K562 (cell line): ENCODE results near the gene RIPK4. TPM values are rescaled to one million over a fixed set of nuclear protein-coding genes. Genes with fewer than 3 reads are reported as not detected.

Source experiments
- ATAC-seq: fragments of 200-7000 bp; cut with Tn5 transposase; 3 replicates; pipeline ENCODE4 v1.9.1; 2020; ENCODE audit warnings: moderate library complexity
- BruUV-seq: library from RNA; stranded (reverse); fragments of 400-500 nt; replicated peaks from 2 replicates; lab custom pipeline; 2021; lab: Mats Ljungman, UMichigan
- CTCF ChIA-PET: fragments of 300-600 bp; formaldehyde crosslinking; extraction: SDS; loops from one replicate; lab custom pipeline; 2021; ENCODE audit warnings: low intra/inter-chr PET ratio; lab: Yijun Ruan, JAX
- POLR2A ChIA-PET: fragments of 300-600, 350-650 bp; sonication (Branson Sonifier 250); formaldehyde crosslinking; extraction: SDS; loops from one replicate; lab custom pipeline; 2021; ENCODE audit warnings: antibody characterized with exemption, inconsistent platforms; lab: Yijun Ruan, JAX
- DNase-seq, 4 experiments: peaks; one replicate each; pipeline versions ENCODE4 v3.0.0 to v3.0.0-alpha.2; 2011 to 2018; ENCODE audit warnings: low spot score in 3 of 4, mixed read lengths in 3 of 4; ENCODE audit errors: extremely low read depth in 1 of 4
- FAIRE-seq: peaks from 2 replicates; lab custom pipeline; 2011; peaks lifted over from hg19 to GRCh38; lab: Jason Lieb, UNC
- H2AFZ ChIP-seq: 2 replicates; pipeline ENCODE4 v1.6.0; 2011; ENCODE audit warnings: low read depth, low read length, control low read depth, inconsistent platforms
- H3K27ac ChIP-seq: fragments of 200-600 bp; 3 replicates; pipeline ENCODE4 v1.8.0; 2011; ENCODE audit warnings: low read depth, mild to moderate bottlenecking, control low read depth, inconsistent platforms, low read length, moderate library complexity, mixed read lengths; ENCODE audit errors: extremely low read depth
- H3K27me3 ChIP-seq, 2 experiments: fragments of 300-600 bp in 1 of 2; 2 replicates in 1 of 2; 3 replicates in 1 of 2; pipeline versions ENCODE4 v1.6.0 to v1.8.0; 2011; ENCODE audit warnings: inconsistent platforms in 2 of 2, low read length in 2 of 2, mild to moderate bottlenecking in 1 of 2, mixed read lengths in 1 of 2, moderate library complexity in 1 of 2; ENCODE audit not compliant: control insufficient read depth in 2 of 2, insufficient read depth in 2 of 2
- H3K36me3 ChIP-seq: fragments of 300-600 bp; 3 replicates; pipeline ENCODE4 v1.8.0; 2011; ENCODE audit warnings: mild to moderate bottlenecking, low read length, inconsistent platforms; ENCODE audit not compliant: control insufficient read depth, insufficient read depth
- H3K4me1 ChIP-seq, 2 experiments: fragments of 200-600 bp in 1 of 2; replicated peaks in 1 of 2; 2 replicates in 1 of 2; 3 replicates in 1 of 2; pipeline versions ENCODE4 v1.5.1 to v1.8.0; 2011; ENCODE audit warnings: inconsistent platforms in 2 of 2, low read length in 2 of 2, mild to moderate bottlenecking in 1 of 2, mixed read lengths in 1 of 2, moderate library complexity in 1 of 2; ENCODE audit not compliant: control insufficient read depth in 2 of 2, insufficient read depth in 2 of 2
- H3K4me2 ChIP-seq: 2 replicates; pipeline ENCODE4 v1.6.1; 2011; ENCODE audit warnings: low read length, control low read depth, inconsistent platforms, mixed read lengths; ENCODE audit not compliant: insufficient read depth
- H3K4me3 ChIP-seq: fragments of 200-600 bp; sonication (generic), shearing (Covaris generic); 2 replicates; pipeline ENCODE4 v1.5.1; 2016; ENCODE audit warnings: control low read depth, inconsistent platforms
- H3K79me2 ChIP-seq: fragments of 200-600 bp; 3 replicates; pipeline ENCODE4 v1.8.0; 2011; ENCODE audit warnings: low read length, inconsistent platforms; ENCODE audit not compliant: control insufficient read depth, insufficient read depth
- H3K9ac ChIP-seq, 2 experiments: 2 replicates each; pipeline versions ENCODE4 v1.6.0 to v1.6.1; 2011; ENCODE audit warnings: low read depth in 2 of 2, low read length in 2 of 2, control low read depth in 1 of 2, inconsistent platforms in 1 of 2, mild to moderate bottlenecking in 1 of 2, mixed read lengths in 1 of 2; ENCODE audit not compliant: insufficient read depth in 1 of 2
- H3K9me1 ChIP-seq: one replicate; pipeline ENCODE4 v1.6.0; 2011; ENCODE audit warnings: inconsistent platforms, mild to moderate bottlenecking, low read length, moderate library complexity; ENCODE audit not compliant: control insufficient read depth, insufficient read depth
- H3K9me3 ChIP-seq: replicated peaks from 2 replicates; pipeline ENCODE4 v1.5.1; 2011; ENCODE audit warnings: low read depth, low read length, inconsistent platforms; ENCODE audit not compliant: control insufficient read depth, insufficient read depth
- H4K20me1 ChIP-seq: replicated peaks from 2 replicates; pipeline ENCODE4 v1.6.1; 2011; ENCODE audit warnings: low read length, inconsistent platforms, mixed read lengths; ENCODE audit not compliant: control insufficient read depth, insufficient read depth
- ARID1B ChIP-seq: fragments of 450-650 bp; IDR thresholded peaks from 2 replicates; pipeline ENCODE4 v1.6.1; 2016; ENCODE audit warnings: antibody characterized with exemption, mild to moderate bottlenecking, inconsistent platforms
- ATF1 ChIP-seq, 2 experiments: fragments of 450-650 bp in 1 of 2; IDR thresholded peaks; 2 replicates each; pipeline ENCODE4 v1.6.1; 2016; ENCODE audit warnings: missing compliant biosample characterization in 1 of 2, missing genetic modification characterization in 1 of 2
- ATF2 ChIP-seq: sonication (generic); formaldehyde crosslinking; IDR thresholded peaks from 2 replicates; pipeline ENCODE4 v1.8.1; 2022; ENCODE audit warnings: missing genetic modification reagents
- ATF4 ChIP-seq: fragments of 450-650 bp; formaldehyde crosslinking; IDR thresholded peaks from 2 replicates; pipeline ENCODE4 v1.4.0; 2022; ENCODE audit warnings: mild to moderate bottlenecking, moderate library complexity
- FOXK2 ChIP-seq, 2 experiments: fragments of 450-650 bp; IDR thresholded peaks in 1 of 2; conservative IDR thresholded peaks in 1 of 2; 2 replicates each; pipeline ENCODE4 v1.6.1; 2016; ENCODE audit warnings: low read depth in 2 of 2, mild to moderate bottlenecking in 1 of 2
- HDAC8 ChIP-seq: fragments of 450-650 bp; IDR thresholded peaks from 2 replicates; pipeline ENCODE4 v1.6.1; 2016; ENCODE audit warnings: mild to moderate bottlenecking, missing genetic modification characterization, moderate library complexity, missing compliant biosample characterization
- HLTF ChIP-seq: fragments of 450-650 bp; IDR thresholded peaks from 2 replicates; pipeline ENCODE4 v1.6.1; 2016
- KLF16 ChIP-seq: IDR thresholded peaks from 2 replicates; pipeline ENCODE4 v1.6.1; 2016; ENCODE audit warnings: antibody characterized with exemption
- NELFE ChIP-seq: IDR thresholded peaks from 2 replicates; pipeline ENCODE4 v1.6.1; 2011; ENCODE audit warnings: mild to moderate bottlenecking; ENCODE audit not compliant: insufficient read depth, insufficient read length
- NR4A1 ChIP-seq, 2 experiments: fragments of 250-450 bp in 1 of 2; fragments of 450-650 bp in 1 of 2; sonication (Bioruptor Pico) in 1 of 2; IDR thresholded peaks; 2 replicates each; pipeline versions ENCODE4 v1.4.0 to v1.6.1; 2016 to 2020; ENCODE audit warnings: mild to moderate bottlenecking in 2 of 2, missing compliant biosample characterization in 1 of 2, missing genetic modification characterization in 1 of 2, moderate library complexity in 1 of 2
- OTX1 ChIP-seq: fragments of 450-650 bp; formaldehyde crosslinking; IDR thresholded peaks from 2 replicates; pipeline ENCODE4 v1.4.0; 2022; ENCODE audit warnings: mild to moderate bottlenecking
- PHTF2 ChIP-seq: fragments of 250-450 bp; sonication (Bioruptor Pico); IDR thresholded peaks from 2 replicates; pipeline ENCODE4 v1.5.0; 2021; ENCODE audit warnings: mild to moderate bottlenecking
- PTTG1 ChIP-seq: fragments of 450-650 bp; IDR thresholded peaks from 2 replicates; pipeline ENCODE4 v1.6.1; 2016; ENCODE audit warnings: low read depth, mild to moderate bottlenecking, missing genetic modification characterization, missing compliant biosample characterization
- SRSF1 ChIP-seq: fragments of 200-400 bp; formaldehyde crosslinking; IDR thresholded peaks from 2 replicates; pipeline ENCODE4 v1.6.1; 2017; ENCODE audit warnings: mild to moderate bottlenecking, low read depth, low read length, moderate library complexity
- SUPT5H ChIP-seq: fragments of 450-650 bp; IDR thresholded peaks from 2 replicates; pipeline ENCODE4 v1.6.1; 2016
- TEAD1 ChIP-seq, 2 experiments: fragments of 450-650 bp in 1 of 2; sonication (generic) in 1 of 2; formaldehyde crosslinking; IDR thresholded peaks; 2 replicates each; pipeline versions ENCODE4 v1.4.0 to v1.8.0; 2020 to 2022; ENCODE audit warnings: mild to moderate bottlenecking in 2 of 2, missing genetic modification reagents in 1 of 2
- ZNF778 ChIP-seq: fragments of 450-650 bp; formaldehyde crosslinking; IDR thresholded peaks from 2 replicates; pipeline ENCODE4 v1.4.0; 2020; ENCODE audit warnings: mild to moderate bottlenecking, moderate library complexity
- WGBS: fragments of 100-300 bp; shearing (Covaris generic); methylation state at CpG from one replicate; pipeline ENCODE4 v1.1.6; 2016; ENCODE audit warnings: low coverage, mixed read lengths; ENCODE audit not compliant: insufficient coverage; ENCODE audit errors: missing lambda C conversion rate; 5-methylcytosine and 5-hydroxymethylcytosine counted together
- in situ Hi-C: fragments of 300-500 bp; cut with MboI; formaldehyde crosslinking; loops from 4 replicates; pipeline ENCODE4 v1.15.0; 2018; ENCODE audit warnings: inconsistent platforms, mixed read lengths
- intact Hi-C: fragments of 100-400 bp; cut with micrococcal nuclease; formaldehyde crosslinking; loops from 2 replicates; pipeline ENCODE4 v1.14.2; 2022
- polyA plus RNA-seq, 8 experiments: library from polyadenylated mRNA; depleted of rRNA in 4 of 8; stranded (reverse) in 5 of 8; unstranded in 3 of 8; fragments of >200 nt; fragmentation: Nextera tagmentation in 2 of 8; fragmentation: Illumina TruSeq in 1 of 8; extraction: Ambion mirVana in 2 of 8; extraction: Trizol in 1 of 8; gene quantifications; 2 replicates each; pipeline versions ENCODE4 v1.2.1 to v1.2.3, GENCODE V29; 2011 to 2014; ENCODE audit warnings: inconsistent platforms in 1 of 8, missing spikeins in 1 of 8
- total RNA-seq, 7 experiments: library from RNA; depleted of rRNA in 6 of 7; stranded (reverse); fragments of >200 nt in 6 of 7; fragmentation: Illumina TruSeq in 2 of 7; extraction: Trizol in 2 of 7; gene quantifications; 2 replicates each; pipeline versions ENCODE4 v1.2.1 to v1.2.3, GENCODE V29; 2011 to 2021; ENCODE audit warnings: low replicate concordance in 1 of 7
- TF ChIP-seq, protein P1 (sequence below), 2 experiments: fragments of 450-650 bp in 1 of 2; sonication (generic) in 1 of 2; formaldehyde crosslinking in 1 of 2; IDR thresholded peaks in 1 of 2; conservative IDR thresholded peaks in 1 of 2; 2 replicates each; pipeline versions ENCODE4 v1.6.1 to v1.8.1; 2016 to 2023; ENCODE audit warnings: mild to moderate bottlenecking in 2 of 2, moderate library complexity in 2 of 2, inconsistent platforms in 1 of 2, missing genetic modification reagents in 1 of 2
- TF ChIP-seq, protein P2 (sequence below): fragments of 250-450 bp; sonication (Bioruptor Pico); IDR thresholded peaks from 2 replicates; pipeline ENCODE4 v1.8.0; 2021; ENCODE audit warnings: moderate library complexity, mild to moderate bottlenecking, inconsistent platforms

The RIPK4 gene
- total and polyA plus RNA-seq, 9 of the 15 experiments (the other 6 are each of a cell fraction or from before 2014, with no cell fraction given) = not detected

DNA sequence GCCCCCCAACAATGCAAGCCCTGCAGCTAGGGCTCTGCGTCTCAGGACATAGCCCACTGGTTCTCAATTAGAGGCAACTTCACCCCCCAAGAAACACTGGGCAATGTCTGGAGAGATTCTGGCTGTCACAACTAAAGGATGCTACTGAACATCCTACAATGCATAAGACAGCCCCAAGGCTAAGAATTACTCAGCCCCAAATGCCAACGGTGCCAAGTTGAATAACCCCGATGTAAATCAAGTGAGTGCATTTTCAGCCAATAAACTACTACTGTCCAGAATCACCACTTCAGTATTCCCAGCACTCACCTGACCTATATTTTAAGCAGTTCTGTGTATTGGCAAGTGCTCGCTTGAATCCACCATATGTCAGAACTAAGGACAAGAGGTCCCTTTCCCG is 6.9 kb downstream of the RIPK4 start (continued):
- TF ChIP-seq OTX1 (CRISPR knock-in tag) = no peak
- no peak for TF ChIP-seq HDAC8 (tag)
- no peak for TF ChIP-seq NELFE
- no peak for TF ChIP-seq SRSF1
- TF ChIP-seq ATF4 (CRISPR knock-in tag) = no peak
- TF ChIP-seq ARID1B = no peak
- TF ChIP-seq ATF2 (CRISPR knock-in tag) = no peak
- TF ChIP-seq NR4A1 (CRISPR knock-in tag; IDR thresholded peaks at IDR 0.05) = no peak
- TF ChIP-seq NR4A1 (tag; IDR thresholded peaks at IDR 0.05) = no peak

DNA sequence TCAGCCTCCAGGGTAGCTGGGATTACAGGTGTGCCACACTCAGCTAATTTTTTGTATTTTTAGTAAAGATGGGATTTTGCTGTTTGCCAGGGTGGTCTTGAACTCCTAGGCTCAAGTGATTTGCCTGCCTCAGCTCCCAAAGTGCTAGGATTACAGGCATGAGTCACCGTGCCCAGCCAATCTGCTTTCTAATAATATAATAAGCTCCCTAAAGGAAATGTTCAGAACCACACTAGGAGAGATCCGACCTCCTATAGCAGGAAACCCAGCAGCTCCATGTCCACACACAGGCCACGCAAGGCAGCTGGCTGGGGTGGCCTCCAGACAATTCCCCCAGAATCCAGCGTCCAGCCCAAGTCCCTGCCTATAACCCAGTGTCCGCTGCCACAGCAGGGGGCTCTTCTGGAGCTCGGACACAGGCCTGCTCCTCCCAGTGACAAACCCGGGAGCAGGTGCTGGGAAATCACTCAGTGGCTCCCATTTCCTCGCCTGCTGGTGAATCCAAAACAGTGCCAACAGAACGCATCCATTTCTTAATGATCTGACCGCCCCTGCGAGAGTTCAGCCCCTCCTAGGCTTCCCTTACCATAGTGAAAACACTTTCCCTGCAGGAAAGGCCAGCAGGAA is 7.5 kb downstream of the RIPK4 start:
- CTCF ChIA-PET = no interaction called here
- POLR2A ChIA-PET = no interaction called here
- Histone ChIP-seq H3K4me1 (no peaks in the 10 kb centered on the region; a peak in 1 of 5 replicates), H3K9ac (no peak overlapping the region), H3K9me1 (peaks cover 3% of the 10 kb centered on the region), H3K4me3 (no peak overlapping the region), H3K27me3 (peaks cover 63 to 87% of the 10 kb centered on the region in 2 experiments), H3K9me3 (no peaks in the 10 kb centered on the region), H2AFZ (no peak overlapping the region), H3K36me3 (no peaks in the 10 kb centered on the region), H4K20me1 (peaks cover 13% of the 10 kb centered on the region; the same call in 1 of the 2 replicates), H3K27ac (no peak overlapping the region), H3K79me2 (no peaks in the 10 kb centered on the region), H3K4me2 (no peak overlapping the region)
- intact Hi-C loops = no loop called here
- no peak for DNase-seq
- WGBS = under 1% methylated on average over 11 of the region's 11 CpGs
- in situ Hi-C loops = no loop called here
- no peak for ATAC-seq
- FAIRE-seq = no peak
- no TSS peak for BruUV-seq
- TF ChIP-seq ATF1 (CRISPR knock-in tag; IDR thresholded peaks at IDR 0.05) = no peak
- TF ChIP-seq ATF1 (tag; IDR thresholded peaks at IDR 0.05) = no peak
- no peak for TF ChIP-seq SUPT5H
- TF ChIP-seq, protein P1, sequence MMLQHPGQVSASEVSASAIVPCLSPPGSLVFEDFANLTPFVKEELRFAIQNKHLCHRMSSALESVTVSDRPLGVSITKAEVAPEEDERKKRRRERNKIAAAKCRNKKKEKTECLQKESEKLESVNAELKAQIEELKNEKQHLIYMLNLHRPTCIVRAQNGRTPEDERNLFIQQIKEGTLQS (IDR thresholded peaks at IDR 0.05) = no peak
- TF ChIP-seq, protein P1 (CRISPR knock-in tag; conservative IDR thresholded peaks at IDR 0.05) = no peak
- no peak for TF ChIP-seq ZNF778
- TF ChIP-seq PHTF2 (CRISPR knock-in tag) = no peak
- TF ChIP-seq TEAD1 (CRISPR knock-in tag; IDR thresholded peaks at IDR 0.05) = no peak
- no peak for TF ChIP-seq KLF16
- no peak for TF ChIP-seq HLTF
- no peak for TF ChIP-seq FOXK2 (conservative IDR thresholded peaks at IDR 0.05 in 1 of 2, IDR thresholded peaks at IDR 0.05 in 1 of 2; ENCODE audit: low read depth in 2 of 2)
- no peak for TF ChIP-seq PTTG1 (tag)
- TF ChIP-seq, protein P2, sequence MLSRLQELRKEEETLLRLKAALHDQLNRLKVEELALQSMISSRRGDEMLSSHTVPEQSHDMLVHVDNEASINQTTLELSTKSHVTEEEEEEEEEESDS (CRISPR knock-in tag) = no peak
